Prostate gland (tissue), 2 donors: Measurements from ENCODE around the gene INPP5A.

ENCODE experiments used
- POLR2AphosphoS5 ChIP-seq: sonication (generic); formaldehyde crosslinking; IDR thresholded peaks from one replicate; pipeline ENCODE4 v1.6.1; 2017; ENCODE audit warnings: antibody characterized with exemption
- TF ChIP-seq, protein P1 (sequence below), 4 experiments: fragments of 200-600 bp in 2 of 4; fragments of 450-650 bp in 2 of 4; sonication (generic) in 2 of 4; IDR thresholded peaks; 1 replicate in 3 of 4; 2 replicates in 1 of 4; pipeline ENCODE4 v1.5.1; 2016 to 2019; ENCODE audit warnings: antibody characterized with exemption in 4 of 4, mild to moderate bottlenecking in 2 of 4, moderate library complexity in 2 of 4

DNA sequence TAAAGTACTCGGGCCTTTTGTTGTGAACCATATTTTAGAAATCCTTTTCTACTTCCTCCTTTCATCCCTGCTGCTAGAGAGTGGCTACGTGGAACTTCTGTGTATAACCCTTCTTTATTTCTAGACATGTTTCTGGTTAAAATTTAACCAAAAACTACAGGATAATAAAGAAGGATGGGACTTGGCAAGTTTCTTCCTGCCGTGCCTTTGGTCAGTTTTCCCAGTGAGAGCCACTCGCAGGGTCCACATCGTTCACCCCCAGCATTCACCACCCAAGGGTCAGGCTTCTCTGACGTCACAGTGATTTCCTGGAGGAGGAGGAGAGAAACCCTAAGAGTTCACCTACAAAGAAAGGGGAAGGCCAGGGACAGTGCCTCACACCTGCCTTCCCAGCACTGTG lies 203.0 kb downstream of the INPP5A start:
- TF ChIP-seq, protein P1, sequence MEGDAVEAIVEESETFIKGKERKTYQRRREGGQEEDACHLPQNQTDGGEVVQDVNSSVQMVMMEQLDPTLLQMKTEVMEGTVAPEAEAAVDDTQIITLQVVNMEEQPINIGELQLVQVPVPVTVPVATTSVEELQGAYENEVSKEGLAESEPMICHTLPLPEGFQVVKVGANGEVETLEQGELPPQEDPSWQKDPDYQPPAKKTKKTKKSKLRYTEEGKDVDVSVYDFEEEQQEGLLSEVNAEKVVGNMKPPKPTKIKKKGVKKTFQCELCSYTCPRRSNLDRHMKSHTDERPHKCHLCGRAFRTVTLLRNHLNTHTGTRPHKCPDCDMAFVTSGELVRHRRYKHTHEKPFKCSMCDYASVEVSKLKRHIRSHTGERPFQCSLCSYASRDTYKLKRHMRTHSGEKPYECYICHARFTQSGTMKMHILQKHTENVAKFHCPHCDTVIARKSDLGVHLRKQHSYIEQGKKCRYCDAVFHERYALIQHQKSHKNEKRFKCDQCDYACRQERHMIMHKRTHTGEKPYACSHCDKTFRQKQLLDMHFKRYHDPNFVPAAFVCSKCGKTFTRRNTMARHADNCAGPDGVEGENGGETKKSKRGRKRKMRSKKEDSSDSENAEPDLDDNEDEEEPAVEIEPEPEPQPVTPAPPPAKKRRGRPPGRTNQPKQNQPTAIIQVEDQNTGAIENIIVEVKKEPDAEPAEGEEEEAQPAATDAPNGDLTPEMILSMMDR (IDR thresholded peaks at IDR 0.05), result no peak
- no peak for TF ChIP-seq POLR2AphosphoS5
